ENCODE data around the gene TEX36. TPM values are rescaled to one million over a fixed set of nuclear protein-coding genes. Genes with fewer than 3 reads are reported as not detected.

Gene TEX36
- total RNA-seq, 1 experiment from 2014 or later, result not detected

GRCh38 chr10:125689955-125690569 is 7.1 kb upstream of the TEX36 start:
- ATAC-seq (no peak), DNase-seq (ENCODE audit: low read depth, low spot score) (no peak)
- ChIA-PET CTCF (no interaction called here), POLR2A (interaction anchor here (0.7 kb wide), 1 partner anchor 21 kb away, joined by 4 read pairs; no protein-coding TSS in a partner anchor)
- BruUV-seq (replicated peaks), result no TSS peak
- Histone ChIP-seq H3K36me3 (ENCODE audit: control insufficient read depth, insufficient read depth, low read length) (no peaks in the 10 kb centered on the region), H3K9me3 (ENCODE audit: control insufficient read depth, insufficient read depth, low read depth, low read length) (no peaks in the 10 kb centered on the region), H3K27me3 (ENCODE audit: control insufficient read depth, insufficient read depth, low read length) (no peaks in the 10 kb centered on the region), H3K4me1 (ENCODE audit: control insufficient read depth, insufficient read depth, low read length) (0 out of 2 replicates have a peak, but pooled peaks cover 3% of the 10 kb centered on the region), H3K4me3 (ENCODE audit: low read depth in 2 of 2, low read length in 2 of 2) (no peak overlapping the region), H3K27ac (ENCODE audit: low read length) (no peak overlapping the region)
- intact Hi-C loops (cut with micrococcal nuclease; ENCODE audit: unreplicated experiment) (no loop called here), in situ Hi-C loops (cut with HindIII; ENCODE audit: low pct_unique_long_range_greater_than_20kb, low sequenced_read_pairs) (no loop called here)
- TF ChIP-seq REST (IDR thresholded peaks at IDR 0.05; ENCODE audit: insufficient read depth in 1 of 2, low read depth in 2 of 2, low read length in 1 of 2) (no peak), CTCF (IDR thresholded peaks at IDR 0.05) (no peak), TCF7L2 (IDR thresholded peaks at IDR 0.05; ENCODE audit: low read depth, low read length) (no peak), SIN3A (IDR thresholded peaks at IDR 0.05; ENCODE audit: borderline replicate concordance, insufficient read depth, low read depth, low read length) (no peak), POLR2AphosphoS5 (IDR thresholded peaks at IDR 0.05; ENCODE audit: low read depth, low read length) (no peak)

- no peaks in the 10 kb centered on the region for H3K4me1 ChIP-seq (ENCODE audit: control insufficient read depth, insufficient read depth, low read length)
- BruUV-seq (replicated peaks), result no TSS peak
- no peaks in the 10 kb centered on the region for H3K27me3 ChIP-seq (ENCODE audit: control insufficient read depth, insufficient read depth, low read length)
- CTCF ChIA-PET, result interaction anchor here (0.7 kb wide), 1 partner anchor 55 kb away, joined by 4 read pairs; no protein-coding TSS in a partner anchor
- intact Hi-C loops (cut with micrococcal nuclease; ENCODE audit: unreplicated experiment) (no loop called here), in situ Hi-C loops (cut with HindIII; ENCODE audit: low pct_unique_long_range_greater_than_20kb, low sequenced_read_pairs) (no loop called here)
- H3K4me3 ChIP-seq (ENCODE audit: low read depth in 2 of 2, low read length in 2 of 2), result no peak overlapping the region
- no peaks in the 10 kb centered on the region for H3K36me3 ChIP-seq (ENCODE audit: control insufficient read depth, insufficient read depth, low read length)
- no peaks in the 10 kb centered on the region for H3K9me3 ChIP-seq (ENCODE audit: control insufficient read depth, insufficient read depth, low read depth, low read length)
- POLR2A ChIA-PET, result no interaction called here
- ATAC-seq, result no peak
- H3K27ac ChIP-seq (ENCODE audit: low read length), result no peak overlapping the region
- TF ChIP-seq TCF7L2 (IDR thresholded peaks at IDR 0.05; ENCODE audit: low read depth, low read length) (no peak), SIN3A (IDR thresholded peaks at IDR 0.05; ENCODE audit: borderline replicate concordance, insufficient read depth, low read depth, low read length) (no peak), REST (IDR thresholded peaks at IDR 0.05; ENCODE audit: insufficient read depth in 1 of 2, low read depth in 2 of 2, low read length in 1 of 2) (no peak), POLR2AphosphoS5 (IDR thresholded peaks at IDR 0.05; ENCODE audit: low read depth, low read length) (no peak), CTCF (IDR thresholded peaks at IDR 0.05) (no peak)
- no peak for DNase-seq (ENCODE audit: low read depth, low spot score)
Measured at GRCh38 chr10:125687507-125688185, 4.7 kb upstream of the TEX36 start.
